NOMO-1 treated with DMSO at 0.1 percent for 48 hours (cell line): ENCODE measurements around the gene MYEOV.

Source experiments
- DNase-seq: peaks from one replicate; lab custom pipeline; 2025; ENCODE audit not compliant: unreplicated experiment; lab: John Stamatoyannopoulos, UW

The MYEOV gene

DNA sequence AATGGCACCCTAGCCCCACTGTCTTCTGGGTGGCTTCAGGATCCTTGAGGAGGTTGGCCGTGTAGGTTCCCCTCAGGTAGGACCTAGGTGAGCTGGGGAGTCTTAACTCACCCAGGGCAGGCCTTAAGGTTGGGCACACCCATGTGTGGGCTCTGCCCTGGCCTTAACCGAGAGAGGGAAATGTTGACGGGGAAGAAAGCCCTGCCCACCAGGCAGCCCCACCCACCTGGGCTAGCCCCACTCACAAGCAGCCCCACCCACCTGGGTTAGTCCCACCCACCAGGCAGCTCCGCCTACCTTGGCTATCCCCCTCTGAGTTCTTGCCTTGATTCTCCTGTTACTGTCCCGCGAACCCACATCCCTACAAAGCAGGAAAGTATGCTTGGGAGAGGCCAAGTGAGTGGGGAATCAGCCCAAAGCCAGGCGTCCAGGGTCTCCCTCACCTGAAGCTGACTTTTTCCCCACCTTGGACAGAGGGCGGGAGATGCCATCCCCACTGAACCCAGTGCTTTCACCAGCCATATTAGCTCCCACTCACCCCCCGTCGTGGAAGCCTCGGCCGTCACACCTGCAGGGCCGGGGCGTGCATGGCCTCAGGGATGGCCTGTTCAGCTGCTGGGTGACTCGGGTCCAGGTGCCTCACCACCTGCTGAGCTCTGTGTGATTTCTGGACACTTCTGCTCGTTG is at the start of gene MYEOV:
Gene MYEOV (plus strand): TSS at position 337 of the 687 bp plus-strand sequence. CDS start 1,200 bp downstream, outside the sequence.
- DNase-seq: no peak

GRCh38 chr11:69244266-69244665 is 49.7 kb upstream of the MYEOV start:
- no peak for DNase-seq

GRCh38 chr11:69245041-69245440 is 48.9 kb upstream of the MYEOV start:
- no peak for DNase-seq

GRCh38 chr11:69245491-69246345 is 48.2 kb upstream of the MYEOV start:
- DNase-seq: no peak

GRCh38 chr11:69249311-69250185 is 44.4 kb upstream of the MYEOV start:
- DNase-seq: no peak

DNA sequence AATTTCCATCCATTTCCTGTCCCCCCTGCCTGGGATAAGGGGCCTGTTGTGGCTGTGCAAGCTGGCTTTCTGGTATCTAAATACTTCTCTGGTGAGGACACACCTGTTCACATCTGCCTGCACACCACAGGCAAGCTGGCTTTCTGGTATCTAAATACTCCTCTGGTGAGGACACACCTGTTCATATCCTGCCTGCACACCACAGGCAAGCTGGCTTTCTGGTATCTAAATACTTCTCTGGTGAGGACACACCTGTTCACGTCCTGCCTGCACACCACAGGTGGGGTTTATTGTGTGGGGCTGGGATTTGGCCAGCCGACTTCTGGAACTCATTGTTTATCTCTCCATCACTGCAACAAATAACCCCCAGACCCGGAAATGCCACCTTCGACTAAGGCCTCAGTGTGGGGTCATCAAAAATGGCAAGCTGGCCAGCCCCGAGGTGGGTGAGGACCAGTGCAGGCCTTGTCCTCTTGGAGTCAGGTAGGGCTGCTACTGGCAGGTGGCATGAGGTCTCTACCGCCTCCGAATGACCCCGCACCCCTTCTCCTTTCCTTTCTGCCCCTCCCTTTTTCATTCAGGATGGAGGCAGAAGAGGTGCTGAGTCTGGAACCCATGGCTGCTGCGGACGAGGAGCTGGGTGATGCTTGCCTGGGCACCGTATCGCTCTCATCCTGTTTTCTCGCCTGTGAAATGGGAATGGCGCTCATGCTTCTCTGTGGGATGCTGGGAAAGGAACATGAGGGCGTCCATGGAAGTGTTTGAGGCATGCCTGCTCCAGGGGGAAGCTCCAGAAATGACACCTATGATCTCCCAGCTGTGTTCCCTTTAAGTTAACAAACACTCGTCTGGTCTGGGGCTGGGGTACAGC is 43.5 kb upstream of the MYEOV start:
- no peak for DNase-seq

- no peak for DNase-seq
Measured at GRCh38 chr11:69251057-69251393, 42.9 kb upstream of the MYEOV start.

- no peak for DNase-seq
Measured at GRCh38 chr11:69251639-69252489, 42.1 kb upstream of the MYEOV start.

GRCh38 chr11:69252490-69252837 is 41.5 kb upstream of the MYEOV start:
- DNase-seq: no peak

DNA sequence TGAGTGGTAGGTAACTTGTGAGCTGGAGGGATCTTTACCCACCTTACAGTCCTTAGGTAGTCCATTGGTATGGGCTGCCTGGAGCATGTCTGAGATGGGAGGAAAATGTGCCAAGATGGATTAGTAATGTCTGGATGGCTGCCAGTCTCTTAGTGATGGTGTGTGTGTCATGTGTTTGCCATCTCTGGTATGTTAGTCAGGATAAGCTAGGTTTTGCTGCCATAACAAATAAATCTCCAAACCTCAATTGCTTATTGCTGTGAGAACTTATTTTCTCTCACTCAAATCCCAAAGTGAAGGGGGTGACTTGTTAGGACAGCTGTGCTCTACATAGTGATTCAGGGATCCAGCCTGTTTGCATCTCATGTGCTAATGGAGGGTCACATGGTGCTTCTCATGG is 40.9 kb upstream of the MYEOV start:
- DNase-seq: no peak

GRCh38 chr11:69257134-69257533 is 36.8 kb upstream of the MYEOV start:
- DNase-seq: no peak

DNA sequence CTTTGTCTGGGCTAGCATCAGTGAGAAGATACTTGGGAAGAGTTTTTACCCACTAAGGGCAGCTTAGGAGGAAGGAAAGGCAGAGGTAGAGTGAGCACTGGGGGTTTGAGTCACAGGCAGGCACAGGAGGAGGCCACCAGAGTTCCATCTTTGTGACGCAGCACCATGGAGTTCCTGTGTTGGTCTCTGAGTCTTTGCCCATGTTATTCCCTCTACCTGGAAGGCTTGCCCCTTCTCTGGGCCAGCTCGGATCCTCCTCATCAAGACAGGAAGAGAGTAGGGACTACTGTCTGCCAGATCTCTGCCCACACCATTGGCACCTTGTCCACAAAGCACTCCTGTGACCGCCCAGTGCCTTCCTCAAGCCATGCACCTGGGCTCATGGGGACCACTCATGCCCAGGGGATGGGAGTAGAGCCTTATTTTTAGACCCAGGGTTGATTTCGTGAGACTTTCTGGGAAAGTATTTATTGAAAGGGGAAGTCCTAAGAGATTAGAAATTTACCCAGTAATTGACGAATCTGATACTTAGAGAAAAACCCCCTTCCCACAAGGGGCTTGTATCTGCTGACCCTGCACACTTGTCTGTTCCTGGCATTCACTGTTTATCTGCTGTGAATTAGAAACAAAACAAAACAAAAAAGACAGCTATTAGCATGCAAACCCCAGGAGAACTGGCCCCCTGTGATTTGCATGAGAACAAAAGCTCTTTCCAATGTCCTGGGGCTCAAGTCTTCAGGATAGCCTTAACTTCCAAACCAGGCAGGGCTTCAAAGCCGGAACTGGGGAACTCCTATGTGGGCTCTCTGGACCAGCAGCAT is 35.9 kb upstream of the MYEOV start:
- no peak for DNase-seq

- DNase-seq: no peak
Measured at GRCh38 chr11:69259096-69259495, 34.9 kb upstream of the MYEOV start.

DNA sequence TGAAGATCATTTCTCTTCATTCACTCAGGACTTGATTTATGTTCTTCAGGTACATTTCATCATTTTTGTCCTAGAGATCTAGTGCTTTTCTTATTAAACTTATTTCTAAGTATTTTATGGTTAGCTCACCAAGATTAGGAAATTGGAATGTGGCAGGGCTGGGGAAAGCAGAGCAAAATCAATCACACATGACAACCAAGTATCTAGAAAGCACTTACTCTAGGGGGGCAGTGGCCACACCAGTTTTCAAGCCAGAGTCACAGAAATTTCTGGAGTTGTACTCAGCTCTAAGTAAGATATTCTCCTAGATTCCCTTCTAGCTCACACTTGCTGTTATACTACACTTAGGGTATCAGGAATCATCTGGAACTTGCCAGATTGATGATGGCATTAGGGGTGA is 33.3 kb upstream of the MYEOV start:
- no peak for DNase-seq

DNA sequence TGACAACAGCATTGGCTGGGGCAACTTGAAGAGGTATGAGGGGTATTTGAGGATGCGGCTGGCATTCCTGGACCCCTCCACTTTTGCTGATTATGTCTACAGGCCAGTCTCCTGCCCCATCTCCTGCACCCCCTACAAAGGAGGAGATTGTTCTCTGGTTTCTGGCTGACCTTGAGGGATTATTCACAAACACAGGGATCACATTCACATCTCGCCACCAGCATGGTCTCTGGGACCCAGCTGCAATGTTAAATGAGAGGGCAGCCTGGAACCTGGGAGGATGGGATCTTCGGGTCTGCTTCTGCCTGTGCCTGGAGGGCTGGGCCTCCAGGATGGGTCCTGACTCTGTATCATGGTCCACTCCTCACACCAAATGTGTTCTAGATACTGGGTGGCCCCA is 32.8 kb upstream of the MYEOV start:
- DNase-seq: no peak

DNA sequence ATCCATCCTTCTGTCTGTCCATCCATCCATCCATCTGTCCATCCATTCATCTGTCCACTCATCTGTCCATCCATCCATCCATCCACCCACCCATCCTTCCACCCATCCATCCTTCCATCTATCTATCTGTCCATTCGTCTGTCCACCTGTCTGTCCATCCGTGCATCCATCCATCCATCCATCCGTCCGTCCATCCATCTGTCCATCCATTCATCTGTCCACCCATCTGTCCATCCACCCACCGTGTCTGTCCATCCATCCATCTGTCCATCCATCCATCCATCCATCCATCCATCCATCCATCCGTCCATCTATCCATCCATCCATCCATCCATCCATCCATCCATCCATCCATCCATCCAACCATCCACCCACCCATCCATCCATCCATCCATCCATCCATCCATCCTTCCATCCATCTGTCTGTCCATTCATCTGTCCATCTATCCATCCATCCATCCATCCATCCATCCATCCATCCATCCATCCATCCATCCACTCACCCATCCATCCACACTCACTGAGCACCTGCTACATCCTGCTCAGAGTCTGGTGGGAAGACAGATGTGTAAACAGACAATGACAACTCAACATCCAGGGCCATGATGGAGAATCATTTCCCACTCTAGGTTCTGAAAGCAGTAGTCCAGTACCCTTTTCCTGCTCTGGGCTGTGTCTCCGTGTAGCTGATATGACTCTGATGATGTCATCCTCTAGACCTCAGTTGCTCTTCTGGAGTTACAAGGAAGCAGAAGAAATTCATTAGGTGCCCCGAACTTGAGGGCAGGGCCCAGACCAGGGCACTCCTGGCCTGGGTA is 30.8 kb upstream of the MYEOV start:
- no peak for DNase-seq

DNA sequence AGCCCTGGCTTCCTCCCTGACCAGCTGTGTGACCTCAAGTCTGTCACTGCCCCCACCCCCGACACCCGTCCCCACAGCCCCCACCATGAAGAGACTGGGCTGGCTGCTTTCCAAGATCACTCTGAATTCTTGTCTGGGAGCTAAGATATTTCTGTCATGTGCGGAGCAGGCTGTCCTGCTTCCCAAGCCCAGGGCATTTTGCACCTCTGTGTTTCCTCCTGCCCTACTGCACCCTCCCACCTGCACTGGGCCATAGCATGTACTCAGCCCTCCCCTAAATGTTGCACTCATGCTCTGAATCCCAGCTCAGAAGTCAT is 30.3 kb upstream of the MYEOV start:
- DNase-seq: no peak

GRCh38 chr11:69264486-69264885 is 29.5 kb upstream of the MYEOV start:
- DNase-seq: no peak
